ENCODE results near the gene ZNF616.

The ZNF616 gene

GRCh38 chr19:52112624-52113023, 27.1 kb downstream of the ZNF616 start:
- DNase-seq (no peak), ATAC-seq (ENCODE audit: insufficient read depth, low read depth) (no peak)
- TF ChIP-seq CTCF (IDR thresholded peaks at IDR 0.05; ENCODE audit: borderline replicate concordance, extremely low read depth, low read length, poor library complexity, severe bottlenecking) = no peak
- no peak for TF ChIP-seq EZH2 (IDR thresholded peaks at IDR 0.05; ENCODE audit: borderline replicate concordance, low read depth, low read length, severe bottlenecking)
- Histone ChIP-seq H3K27ac (ENCODE audit: low read length) (no peak overlapping the region), H3K4me3 (ENCODE audit: low read depth in 1 of 2, low read length in 2 of 2) (no peak overlapping the region), H3K9ac (ENCODE audit: low read depth, low read length) (no peak overlapping the region), H3K79me2 (ENCODE audit: insufficient read depth, low read length) (no peaks in the 10 kb centered on the region), H2AFZ (ENCODE audit: low read depth, low read length) (no peak overlapping the region), H3K9me3 (ENCODE audit: insufficient read depth, low read length, severe bottlenecking) (peaks cover 84% of the 10 kb centered on the region), H3K4me1 (ENCODE audit: insufficient read depth, low read length) (no peaks in the 10 kb centered on the region), H3K4me2 (ENCODE audit: insufficient read depth, low read length) (no peak overlapping the region), H3K27me3 (ENCODE audit: insufficient read depth, low read length, poor library complexity) (no peaks in the 10 kb centered on the region), H3K36me3 (ENCODE audit: insufficient read depth, low read length) (peaks cover 42% of the 10 kb centered on the region), H4K20me1 (ENCODE audit: insufficient read depth, low read length) (no peaks in the 10 kb centered on the region)

GRCh38 chr19:52110780-52111179, 29.0 kb downstream of the ZNF616 start:
- no peaks in the 10 kb centered on the region for H3K4me1 ChIP-seq (ENCODE audit: insufficient read depth, low read length)
- peaks cover 23% of the 10 kb centered on the region for H3K36me3 ChIP-seq (ENCODE audit: insufficient read depth, low read length)
- no peaks in the 10 kb centered on the region for H4K20me1 ChIP-seq (ENCODE audit: insufficient read depth, low read length)
- no peak overlapping the region for H3K9ac ChIP-seq (ENCODE audit: low read depth, low read length)
- no peak overlapping the region for H3K4me3 ChIP-seq (ENCODE audit: low read depth in 1 of 2, low read length in 2 of 2)
- H3K79me2 ChIP-seq (ENCODE audit: insufficient read depth, low read length) = no peaks in the 10 kb centered on the region
- TF ChIP-seq CTCF (IDR thresholded peaks at IDR 0.05; ENCODE audit: borderline replicate concordance, extremely low read depth, low read length, poor library complexity, severe bottlenecking) = no peak
- TF ChIP-seq EZH2 (IDR thresholded peaks at IDR 0.05; ENCODE audit: borderline replicate concordance, low read depth, low read length, severe bottlenecking) = no peak
- no peak overlapping the region for H2AFZ ChIP-seq (ENCODE audit: low read depth, low read length)
- no peak for DNase-seq
- no peak overlapping the region for H3K4me2 ChIP-seq (ENCODE audit: insufficient read depth, low read length)
- no peak overlapping the region for H3K27ac ChIP-seq (ENCODE audit: low read length)
- no peaks in the 10 kb centered on the region for H3K27me3 ChIP-seq (ENCODE audit: insufficient read depth, low read length, poor library complexity)
- peaks cover 69% of the 10 kb centered on the region for H3K9me3 ChIP-seq (ENCODE audit: insufficient read depth, low read length, severe bottlenecking)
- ATAC-seq (ENCODE audit: insufficient read depth, low read depth) = no peak

GRCh38 chr19:52102782-52103181, 37.0 kb downstream of the ZNF616 start:
- no peak overlapping the region for H3K4me3 ChIP-seq (ENCODE audit: low read depth in 1 of 2, low read length in 2 of 2)
- no peak overlapping the region for H2AFZ ChIP-seq (ENCODE audit: low read depth, low read length)
- no peaks in the 10 kb centered on the region for H3K36me3 ChIP-seq (ENCODE audit: insufficient read depth, low read length)
- H3K4me2 ChIP-seq (ENCODE audit: insufficient read depth, low read length) = no peak overlapping the region
- no peaks in the 10 kb centered on the region for H4K20me1 ChIP-seq (ENCODE audit: insufficient read depth, low read length)
- H3K27ac ChIP-seq (ENCODE audit: low read length) = no peak overlapping the region
- H3K9ac ChIP-seq (ENCODE audit: low read depth, low read length) = no peak overlapping the region
- no peaks in the 10 kb centered on the region for H3K79me2 ChIP-seq (ENCODE audit: insufficient read depth, low read length)
- H3K27me3 ChIP-seq (ENCODE audit: insufficient read depth, low read length, poor library complexity) = no peaks in the 10 kb centered on the region
- H3K4me1 ChIP-seq (ENCODE audit: insufficient read depth, low read length) = no peaks in the 10 kb centered on the region
- TF ChIP-seq CTCF (IDR thresholded peaks at IDR 0.05; ENCODE audit: borderline replicate concordance, extremely low read depth, low read length, poor library complexity, severe bottlenecking) (no peak), EZH2 (IDR thresholded peaks at IDR 0.05; ENCODE audit: borderline replicate concordance, low read depth, low read length, severe bottlenecking) (no peak)
- no peak for DNase-seq
- ATAC-seq (ENCODE audit: insufficient read depth, low read depth) = no peak
- H3K9me3 ChIP-seq (ENCODE audit: insufficient read depth, low read length, severe bottlenecking) = peaks cover 51% of the 10 kb centered on the region
